HG03432 (cell line): ENCODE measurements around the gene CC2D2A.

ENCODE experiments used
- ATAC-seq: cut with Tn5 transposase; IDR thresholded peaks from one replicate; pipeline ENCODE4 v1.9.1; 2021; ENCODE audit warnings: mild to moderate bottlenecking, moderate library complexity; ENCODE audit not compliant: unreplicated experiment

The CC2D2A gene

DNA sequence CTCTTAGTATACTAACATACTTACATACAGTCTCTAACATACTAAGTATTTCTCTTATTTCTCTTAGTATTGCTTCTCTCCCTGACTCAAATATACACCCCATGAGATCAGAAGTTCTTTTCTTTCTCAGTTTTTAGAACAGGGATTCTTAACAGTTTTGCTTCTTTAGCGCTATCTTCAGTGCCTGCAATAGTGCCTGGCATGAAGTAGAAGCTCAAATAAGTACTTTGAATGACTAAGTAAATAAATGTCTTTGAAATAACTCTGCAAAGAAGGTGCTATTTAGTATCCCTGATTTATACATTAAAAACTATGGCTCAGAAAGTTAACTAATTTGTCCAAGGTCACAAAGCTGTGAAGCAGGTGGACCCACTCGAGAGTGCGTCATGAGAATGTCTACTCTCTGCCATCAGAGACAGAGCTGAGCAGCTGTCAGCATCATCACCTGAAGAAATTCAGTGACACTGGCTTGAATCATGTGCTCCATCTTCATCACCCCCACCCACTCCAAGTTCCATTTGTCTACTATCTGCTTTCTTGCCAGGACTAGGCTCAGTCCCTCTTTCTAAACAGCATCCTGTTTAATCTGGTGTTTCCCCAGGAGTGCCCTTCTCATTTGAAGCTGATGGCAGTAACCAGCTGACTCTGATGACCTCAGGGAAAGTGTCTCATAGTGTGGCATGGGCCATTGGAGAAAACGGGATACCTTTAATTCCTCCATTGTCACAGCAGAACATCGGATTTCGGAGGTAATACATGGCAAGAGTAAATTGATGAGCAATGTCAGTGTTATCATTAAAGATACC lies 83.1 kb downstream of the CC2D2A start:
- no peak for ATAC-seq

DNA sequence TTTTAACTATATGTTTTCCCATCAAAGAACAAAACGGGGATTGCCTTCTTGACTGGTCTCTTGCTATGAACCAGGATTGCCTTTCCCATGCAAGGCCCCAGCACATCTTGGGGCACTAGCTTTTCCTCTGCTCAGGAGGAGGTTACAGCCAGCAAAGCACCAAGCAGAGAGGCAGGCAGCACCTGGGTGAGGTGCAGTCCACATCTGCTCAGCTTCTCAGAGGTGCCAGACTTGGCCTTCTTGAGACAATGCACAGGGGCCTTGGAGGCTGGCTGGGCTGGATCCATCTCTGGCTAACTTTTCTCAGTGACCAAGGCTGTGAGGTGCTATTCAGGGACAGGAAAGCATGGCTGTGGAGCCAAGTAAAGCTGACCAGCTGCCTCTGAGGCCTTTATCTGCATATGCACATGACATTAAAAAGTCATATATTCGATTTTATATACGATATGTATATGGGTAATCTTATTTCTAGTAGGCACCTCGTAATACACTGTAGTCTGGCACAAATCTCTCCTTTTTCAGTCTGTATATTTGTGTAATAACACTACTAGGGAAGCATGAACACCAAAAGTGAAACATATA lies 86.9 kb downstream of the CC2D2A start:
- no peak for ATAC-seq

DNA sequence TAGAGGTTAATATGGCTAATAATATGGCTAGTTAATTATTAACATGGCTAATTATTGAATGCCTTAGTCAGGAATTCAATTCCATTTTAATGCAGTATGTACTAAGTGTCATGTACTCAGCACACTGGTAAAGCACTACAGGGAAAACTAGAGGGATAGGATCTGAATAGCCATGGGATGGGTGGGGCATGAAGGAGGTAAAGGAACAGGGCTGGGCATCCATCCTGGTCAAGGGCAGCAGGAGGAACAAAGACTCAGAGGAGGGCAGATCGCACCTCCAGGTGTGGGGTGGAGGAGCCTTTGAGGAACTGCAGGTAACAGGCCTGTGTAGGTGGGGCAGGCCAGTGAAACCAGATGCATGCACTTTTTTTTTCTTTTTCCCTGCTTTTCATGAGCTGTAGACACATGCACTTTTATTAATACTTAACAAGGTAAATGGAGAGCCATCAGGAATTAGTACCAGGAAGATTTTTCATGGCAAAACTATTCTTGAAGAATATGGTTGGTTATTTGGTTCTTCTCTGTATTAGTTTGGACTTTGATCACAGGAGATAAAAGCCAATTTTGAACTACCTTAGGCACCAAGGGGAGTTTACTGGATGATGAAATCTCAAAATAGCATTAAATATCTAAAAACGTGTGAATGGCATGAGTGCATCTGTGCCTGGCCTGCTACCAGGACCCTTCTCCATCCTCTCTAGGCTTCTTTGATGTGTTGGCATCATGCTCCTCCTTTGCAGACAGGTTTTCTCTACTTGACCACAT lies 88.3 kb downstream of the CC2D2A start:
- ATAC-seq: no peak

DNA sequence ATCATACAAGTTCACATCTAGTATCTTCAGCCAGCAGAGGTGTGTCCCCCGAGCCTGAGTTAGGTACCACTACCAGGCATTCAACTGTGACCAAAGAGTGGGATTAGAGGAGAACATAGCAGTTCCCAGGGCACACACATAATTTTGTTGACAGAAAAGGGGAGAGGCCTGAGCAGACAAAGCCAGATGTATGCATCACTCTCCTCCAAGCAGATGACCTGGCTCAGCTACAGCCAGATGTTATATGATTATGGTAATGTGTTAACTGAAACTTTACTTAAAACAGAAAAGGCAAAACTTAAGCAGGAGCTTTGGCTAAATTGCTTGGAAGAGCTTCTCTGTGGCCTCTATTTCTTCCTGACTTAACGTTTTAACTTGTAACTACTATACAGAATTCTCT lies 88.9 kb downstream of the CC2D2A start:
- ATAC-seq: no peak

DNA sequence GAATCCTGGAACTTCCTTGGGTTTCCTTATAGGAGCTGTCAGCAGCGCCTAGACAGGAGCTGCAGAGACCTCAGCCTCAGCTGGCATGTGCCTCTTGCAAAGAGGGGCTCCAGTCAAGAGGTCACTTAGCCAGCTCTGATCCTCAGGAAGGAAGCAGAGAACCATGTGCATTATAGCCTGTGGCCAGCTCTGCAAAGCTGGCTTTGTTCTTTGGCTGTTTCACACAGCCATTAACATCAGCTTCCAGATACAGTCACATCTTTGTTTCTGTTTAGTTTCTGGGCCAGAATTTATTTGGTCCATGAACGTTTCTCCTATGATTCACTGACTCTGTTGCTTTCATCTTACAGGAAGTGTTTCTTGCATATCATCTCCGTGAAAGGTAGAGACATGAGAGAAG lies 92.4 kb downstream of the CC2D2A start:
- no peak for ATAC-seq

DNA sequence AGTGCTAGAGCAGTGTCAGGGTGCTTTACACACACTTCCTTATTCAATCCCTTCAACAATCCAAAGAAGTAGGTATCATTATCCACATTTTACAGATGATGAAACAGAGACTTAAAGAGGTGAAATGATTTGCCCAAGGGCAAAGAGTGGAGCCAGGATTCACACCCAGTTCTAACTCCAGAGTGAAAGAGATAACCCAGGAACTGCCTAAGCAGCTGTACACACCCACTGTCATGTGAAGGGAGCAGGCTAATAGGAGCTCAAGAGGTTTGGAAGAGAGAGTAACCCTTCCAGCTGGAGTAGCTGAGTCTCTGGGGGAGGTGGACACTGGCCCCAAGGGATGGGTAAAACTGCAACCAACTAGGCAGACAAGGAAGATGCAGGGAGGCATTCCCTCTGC lies 92.9 kb downstream of the CC2D2A start:
- no peak for ATAC-seq

DNA sequence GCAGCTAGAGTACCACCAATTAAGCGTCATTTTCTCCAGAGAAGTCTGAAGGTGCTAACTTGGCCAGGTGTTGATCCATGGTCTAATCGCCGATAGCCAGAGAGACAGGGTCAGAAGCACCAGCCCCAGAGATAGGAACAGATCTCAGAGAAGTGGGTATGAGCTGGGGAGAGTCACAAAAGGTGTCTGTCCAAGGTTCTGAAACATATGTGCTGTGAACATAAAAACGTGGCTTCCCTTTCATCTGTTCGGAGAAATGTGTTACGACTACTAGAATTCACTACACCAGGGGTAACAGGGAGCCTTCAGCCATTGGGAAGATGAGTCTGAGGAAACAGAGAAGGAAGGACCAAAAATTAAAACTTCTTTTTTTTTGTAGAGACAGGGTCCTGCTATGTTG lies 94.2 kb downstream of the CC2D2A start:
- no peak for ATAC-seq

DNA sequence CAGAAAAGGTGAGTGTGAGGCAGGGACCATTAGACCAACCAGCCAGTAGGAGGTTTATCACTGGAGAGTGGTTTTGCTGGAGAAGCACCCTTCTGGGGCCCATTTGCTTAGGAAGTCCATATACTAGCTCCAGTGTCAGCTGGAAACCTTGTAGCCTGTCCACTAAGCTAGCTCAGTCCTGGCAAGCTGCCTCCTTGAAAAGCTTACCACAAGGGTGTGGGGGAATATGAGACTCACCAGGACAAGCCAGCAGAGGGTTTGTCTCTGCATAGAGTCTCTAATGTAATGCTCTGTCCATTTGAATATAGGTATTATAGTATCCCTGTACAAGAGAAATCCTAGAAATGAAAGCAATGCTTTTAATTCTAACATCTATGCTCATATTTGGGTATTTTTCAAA lies 99.1 kb downstream of the CC2D2A start:
- ATAC-seq: no peak

DNA sequence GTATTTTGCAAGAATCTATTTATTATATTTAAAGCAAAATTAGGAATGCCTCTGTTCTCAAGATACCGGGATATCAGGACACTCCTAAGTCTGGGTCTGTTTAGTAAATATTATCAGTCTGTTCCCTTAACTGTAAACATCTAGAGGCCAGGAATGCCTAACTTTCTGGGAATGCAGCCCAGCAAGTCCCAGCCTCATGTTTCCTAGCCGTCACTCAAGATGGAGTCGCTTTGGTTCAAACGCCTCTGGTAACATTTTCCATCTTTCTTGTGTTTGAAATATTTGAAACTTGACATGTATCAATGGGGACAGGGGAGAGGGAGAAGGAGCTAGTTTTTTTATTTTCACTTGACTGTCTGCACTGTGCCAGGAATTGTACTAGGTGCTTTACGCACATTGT lies 100.1 kb downstream of the CC2D2A start:
- no peak for ATAC-seq

DNA sequence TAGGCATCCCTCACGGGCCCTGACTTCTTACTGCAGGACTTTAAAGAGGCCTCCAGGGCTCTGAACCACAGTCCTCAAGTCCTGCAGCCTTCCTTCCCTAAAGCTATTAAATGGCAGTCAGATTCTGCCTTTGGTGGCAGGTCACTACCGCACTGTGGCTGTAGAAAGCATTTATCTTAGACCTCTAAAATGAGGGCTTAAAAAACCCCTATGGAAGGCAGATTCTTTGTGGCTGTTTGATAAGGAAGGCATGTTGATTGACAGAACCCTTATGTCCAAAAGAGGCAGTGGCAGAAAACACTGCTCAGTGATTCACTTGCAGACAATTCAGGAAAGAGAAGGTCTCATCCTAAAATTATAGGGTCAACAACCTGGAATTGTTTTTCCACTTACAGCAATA lies 106.3 kb downstream of the CC2D2A start:
- no peak for ATAC-seq

DNA sequence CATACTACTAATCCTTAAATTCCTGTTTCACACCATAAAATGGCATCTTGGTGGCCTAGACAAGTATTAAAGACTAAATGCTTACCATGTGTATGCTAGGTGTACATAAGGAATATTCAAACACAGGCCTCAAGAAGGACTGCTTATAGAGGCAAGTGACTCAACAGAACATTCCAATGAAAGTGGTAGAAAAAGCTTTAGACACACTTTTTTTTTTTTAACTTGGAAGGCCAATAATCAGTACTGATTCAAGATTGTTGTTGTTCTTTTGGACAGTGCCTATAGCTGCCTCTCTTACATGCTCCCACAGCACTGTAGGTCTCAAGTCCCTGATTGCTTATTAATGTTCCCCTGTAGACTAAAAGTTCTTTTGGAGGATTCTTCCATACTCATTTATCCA lies 107.8 kb downstream of the CC2D2A start:
- no peak for ATAC-seq

DNA sequence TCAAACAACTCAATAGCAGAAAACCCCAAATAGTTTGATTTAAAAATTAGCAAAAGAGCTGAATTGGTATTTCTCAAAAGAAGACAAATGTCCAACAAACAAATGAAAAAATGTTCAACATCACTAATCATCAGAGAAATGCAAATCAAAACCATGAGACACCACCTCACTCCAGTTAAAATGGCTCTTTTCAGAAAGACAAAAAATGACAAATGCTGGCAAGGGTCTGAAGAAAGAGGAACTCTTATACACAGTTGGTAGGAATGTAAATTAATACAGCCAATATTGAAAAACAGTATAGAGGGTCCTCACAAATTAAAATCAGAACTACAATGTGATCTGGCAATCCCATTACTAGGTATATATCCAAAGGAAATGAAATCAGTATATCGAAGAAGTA lies 115.1 kb downstream of the CC2D2A start:
- ATAC-seq: no peak

DNA sequence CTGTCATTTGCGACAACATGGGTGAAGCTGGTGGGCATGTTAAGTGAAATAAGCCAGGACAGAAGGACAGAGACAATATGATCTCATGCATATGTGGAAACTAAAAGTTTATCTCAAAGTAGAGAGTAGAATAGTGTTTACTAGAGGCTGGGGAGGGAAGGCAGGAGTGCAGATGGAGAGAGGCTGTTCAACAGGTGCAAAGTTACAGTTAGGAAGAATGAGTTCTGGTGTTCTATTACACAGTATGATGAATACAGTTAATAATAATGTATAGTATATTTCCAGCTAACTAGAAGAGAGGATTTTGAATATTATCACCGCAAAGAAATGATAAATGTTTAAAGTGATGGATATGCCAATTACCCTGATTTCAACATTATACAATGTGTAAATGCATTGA lies 115.6 kb downstream of the CC2D2A start:
- ATAC-seq: no peak

DNA sequence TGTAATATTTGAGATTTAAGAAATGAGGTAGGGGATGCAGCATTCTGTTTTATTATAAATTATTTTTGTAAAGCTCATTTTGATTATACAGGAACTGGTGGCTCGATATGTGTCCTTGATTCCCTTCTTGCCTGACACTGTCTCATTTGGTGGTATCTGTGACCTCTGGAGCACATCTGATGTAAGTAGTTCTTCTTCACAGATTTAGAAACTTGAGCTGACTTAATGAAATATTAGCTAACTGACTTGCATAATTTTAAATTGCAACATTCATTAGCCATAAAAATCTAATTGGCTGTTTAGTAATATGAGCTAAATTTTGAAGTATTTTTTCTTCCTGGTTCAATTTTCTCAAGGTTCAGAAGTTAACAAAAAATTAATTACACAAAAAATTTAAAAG lies 116.4 kb downstream of the CC2D2A start:
- ATAC-seq: no peak

DNA sequence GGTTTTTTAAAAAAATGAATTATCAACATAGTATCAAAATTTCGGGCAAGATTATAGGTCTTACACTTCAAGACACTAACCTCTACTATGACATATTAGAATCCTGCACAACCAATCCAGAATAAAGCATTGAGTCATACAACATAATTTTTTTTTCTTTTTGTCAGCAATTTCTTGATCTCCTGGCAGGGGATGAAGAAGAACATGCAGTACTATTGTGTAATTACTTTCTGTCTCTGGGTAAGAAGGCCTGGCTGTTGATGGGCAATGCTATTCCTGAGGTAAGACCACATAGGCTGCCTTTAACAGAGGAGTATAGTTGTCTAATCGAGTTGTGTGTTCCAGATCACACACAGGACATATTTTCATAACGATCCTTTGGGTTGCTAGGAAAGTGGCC lies 118.0 kb downstream of the CC2D2A start:
- ATAC-seq: no peak

DNA sequence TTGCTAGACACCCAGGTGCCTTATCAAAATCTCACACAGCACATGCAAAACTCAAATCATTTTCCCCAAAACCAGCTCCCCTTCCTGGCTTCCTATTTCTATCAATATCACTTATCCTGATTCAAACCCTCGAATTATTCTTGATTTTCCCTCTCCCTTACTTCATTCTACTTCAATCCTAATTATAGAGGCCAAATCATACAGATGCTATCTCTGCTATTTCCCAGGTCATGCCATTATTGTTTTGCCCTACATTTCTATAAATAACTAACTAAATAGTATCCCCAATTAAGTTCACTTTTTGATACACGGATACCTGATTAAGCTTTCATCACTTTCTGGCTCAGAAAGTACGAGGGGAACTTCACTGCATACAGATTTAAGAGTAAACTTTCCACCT lies 123.1 kb downstream of the CC2D2A start:
- ATAC-seq: no peak

DNA sequence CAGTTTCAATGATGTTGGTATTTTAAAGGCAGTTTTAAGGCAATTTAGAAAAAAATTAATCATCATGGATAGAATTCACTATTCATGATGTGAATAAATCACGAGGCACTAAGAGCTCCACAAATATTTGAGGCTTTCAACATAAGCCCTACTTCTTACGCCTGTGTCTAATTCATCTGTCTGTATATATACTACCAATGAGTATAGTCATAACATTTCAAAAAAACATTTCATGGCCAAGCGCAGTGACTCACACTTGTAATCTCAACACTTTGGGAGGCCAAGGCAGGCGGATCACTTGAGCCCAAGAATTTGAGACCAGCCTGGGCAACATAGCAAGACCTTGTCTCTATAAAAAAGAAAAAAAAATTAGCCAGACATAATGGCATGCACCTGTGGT lies 129.0 kb downstream of the CC2D2A start:
- ATAC-seq: no peak

DNA sequence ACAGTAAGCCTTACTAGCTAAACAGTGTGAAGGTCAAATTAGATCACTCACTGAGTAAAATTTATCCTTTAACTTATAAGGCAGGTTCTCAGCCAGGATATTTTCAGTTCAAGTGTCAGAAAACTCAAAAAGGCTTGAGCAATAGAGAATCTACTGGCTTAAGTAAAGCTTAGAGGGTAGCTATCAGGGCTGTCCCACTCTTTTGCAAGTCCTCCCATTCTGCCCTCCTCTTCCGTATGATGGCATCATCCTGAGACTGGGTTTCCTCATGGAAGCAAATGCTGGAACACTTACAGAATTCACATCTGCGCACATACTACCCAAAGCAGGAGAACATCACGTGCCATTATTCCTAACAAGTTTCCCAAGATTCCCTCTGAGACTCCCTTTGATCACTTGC lies 130.5 kb downstream of the CC2D2A start:
- no peak for ATAC-seq

DNA sequence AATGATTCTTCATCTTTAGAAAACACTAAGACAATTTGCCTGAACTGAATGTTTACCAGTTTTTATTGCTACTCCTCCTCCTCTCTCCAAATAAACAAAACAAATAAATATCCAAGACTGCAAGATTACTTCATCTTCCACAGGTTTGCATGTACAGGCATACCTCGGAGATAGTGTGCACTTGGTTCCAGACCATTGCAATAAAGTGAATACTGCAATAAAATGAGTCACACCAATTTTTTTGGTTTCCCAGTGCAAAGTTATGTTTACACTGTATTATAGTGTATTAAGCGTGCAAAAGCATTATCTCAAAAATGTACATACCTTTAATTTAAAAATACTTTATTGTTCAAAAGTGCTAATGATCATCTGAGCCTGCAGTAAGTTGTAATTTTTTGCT lies 132.2 kb downstream of the CC2D2A start:
- no peak for ATAC-seq

DNA sequence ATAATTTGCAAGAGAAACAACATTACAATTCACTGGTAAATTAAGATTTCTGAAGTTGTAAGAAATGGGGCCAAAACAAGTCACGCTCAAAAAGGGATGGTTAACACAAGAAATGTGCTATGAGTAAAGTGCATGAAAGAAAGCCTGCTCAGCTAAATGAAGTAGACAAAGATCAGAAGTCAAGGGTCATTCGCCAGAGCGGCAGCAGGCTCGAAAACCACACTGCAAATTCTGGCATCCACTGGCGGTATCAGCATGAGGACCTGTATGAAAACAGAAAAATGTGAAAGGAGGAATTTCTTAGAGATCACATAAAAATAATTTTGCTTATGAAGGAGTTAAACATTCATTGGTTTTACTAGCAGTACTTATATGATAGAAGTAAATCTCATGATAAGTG lies 135.9 kb downstream of the CC2D2A start:
- no peak for ATAC-seq

DNA sequence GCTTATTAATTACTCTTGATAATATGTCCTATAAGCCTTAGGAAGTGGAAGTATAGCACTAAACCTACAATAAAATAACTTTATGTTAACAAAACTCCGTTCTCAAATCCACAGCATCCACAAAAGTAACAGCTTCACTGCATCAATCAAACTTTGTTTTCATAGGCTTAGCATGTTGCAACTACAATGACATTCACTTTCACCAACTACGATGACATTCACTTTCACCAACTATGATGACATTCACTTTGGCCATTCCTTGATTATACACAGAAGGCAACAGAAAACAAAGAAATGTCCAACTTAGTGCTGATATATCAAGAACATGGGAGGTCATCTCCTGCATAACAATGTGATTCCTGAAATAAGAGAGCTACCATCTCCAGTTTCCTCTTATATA lies 141.2 kb downstream of the CC2D2A start:
- ATAC-seq: no peak

DNA sequence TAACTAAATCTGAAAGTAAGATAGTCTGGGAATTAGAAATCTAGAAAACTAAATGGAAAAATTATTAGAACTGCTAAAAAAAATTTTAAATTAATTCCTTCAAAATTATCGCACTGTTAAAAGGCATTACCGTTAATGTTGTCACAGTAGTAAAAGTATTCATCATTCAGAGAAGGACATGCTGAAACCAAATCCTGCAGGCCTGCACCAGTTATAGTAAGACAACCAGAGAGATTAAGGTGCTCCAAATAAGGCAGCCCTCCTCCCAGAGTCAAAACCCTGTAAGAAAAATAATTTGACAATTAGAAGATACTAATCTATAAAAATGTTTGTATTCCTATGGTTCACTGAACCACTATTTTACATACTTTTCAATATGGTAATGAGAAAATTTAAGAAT lies 142.5 kb downstream of the CC2D2A start:
- no peak for ATAC-seq
